ENCODE measurements around the gene P2RX3.
"Not testable (repeated sequence)": the region's sequence is repeated elsewhere in the genome, so short reads cannot be mapped to it uniquely, and the experiment has no call there.

GRCh38 chr11:57361420-57361819 lies 23.3 kb downstream of the P2RX3 start:
- not testable (repeated sequence) for TF ChIP-seq CTCF (IDR thresholded peaks at IDR 0.05; ENCODE audit: poor library complexity); EZH2phosphoT487 (IDR thresholded peaks at IDR 0.05; ENCODE audit: low read depth, severe bottlenecking, unreplicated experiment); EZH2 (IDR thresholded peaks at IDR 0.05; ENCODE audit: borderline replicate concordance)
